ENCODE measurements around the gene REX1BD.

REX1BD gene

GRCh38 chr19:18618236-18618635, 29.6 kb downstream of the REX1BD start:
- no peak for DNase-seq

DNA sequence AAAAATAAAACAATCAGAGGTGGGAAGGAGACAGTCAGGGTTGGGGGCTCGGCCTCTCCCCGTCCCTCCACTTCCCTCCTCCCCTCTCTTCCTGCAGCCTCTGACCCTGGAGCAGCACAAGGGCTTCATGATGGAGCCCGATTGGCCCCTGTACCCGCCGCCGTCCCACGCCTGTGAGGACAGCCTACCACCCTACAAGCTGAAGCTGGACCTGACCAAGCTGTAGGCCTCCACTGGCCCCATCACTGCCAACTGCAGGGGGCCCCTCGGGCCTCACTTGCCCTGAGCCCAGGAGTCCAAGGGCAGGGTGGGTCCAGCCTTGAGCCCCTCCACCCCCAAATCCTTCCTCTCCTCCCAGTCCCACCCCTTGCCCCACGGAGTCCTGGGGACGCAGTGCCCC, 31.7 kb downstream of the REX1BD start:
- DNase-seq, result no peak

DNA sequence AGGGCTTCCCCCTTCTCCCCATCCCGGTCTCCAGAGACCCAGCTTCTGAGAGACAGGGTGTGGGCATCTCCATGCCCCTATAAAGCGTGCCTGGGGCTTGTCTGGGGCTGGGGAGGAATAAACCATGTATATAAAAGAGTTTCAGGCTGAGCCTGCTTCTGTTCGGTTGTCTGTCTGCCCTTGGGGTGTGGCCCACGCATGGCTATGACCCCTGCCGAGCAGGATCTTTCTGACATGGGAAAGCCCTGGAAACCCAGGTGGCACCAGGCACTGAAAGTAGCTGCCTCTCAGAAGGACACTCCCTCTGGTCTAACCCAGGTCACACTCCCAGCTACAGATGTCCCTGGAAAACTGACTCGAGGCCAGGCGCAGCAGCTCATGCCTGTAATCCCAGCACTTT, 32.3 kb downstream of the REX1BD start:
- no peak for DNase-seq

DNA sequence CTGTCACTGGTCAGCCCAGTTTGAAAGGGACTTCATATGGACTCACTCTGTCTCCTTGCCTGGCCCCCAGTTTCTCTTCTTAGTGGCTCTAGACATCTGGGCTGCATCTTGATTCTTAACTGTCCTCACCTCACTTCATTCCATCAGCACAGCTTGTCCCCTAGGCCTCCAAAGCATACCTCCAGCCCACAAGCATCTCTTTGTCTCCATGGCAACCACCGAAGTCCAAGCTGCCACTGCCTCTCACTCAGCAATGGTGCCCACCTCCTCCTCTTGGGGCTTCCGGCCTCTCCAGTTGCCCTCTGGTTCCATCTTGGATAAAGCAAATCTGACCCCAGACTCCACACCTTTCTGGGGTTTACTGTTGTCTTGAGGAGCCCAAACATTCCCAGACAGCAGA, 38.3 kb downstream of the REX1BD start:
- no peak for DNase-seq

DNA sequence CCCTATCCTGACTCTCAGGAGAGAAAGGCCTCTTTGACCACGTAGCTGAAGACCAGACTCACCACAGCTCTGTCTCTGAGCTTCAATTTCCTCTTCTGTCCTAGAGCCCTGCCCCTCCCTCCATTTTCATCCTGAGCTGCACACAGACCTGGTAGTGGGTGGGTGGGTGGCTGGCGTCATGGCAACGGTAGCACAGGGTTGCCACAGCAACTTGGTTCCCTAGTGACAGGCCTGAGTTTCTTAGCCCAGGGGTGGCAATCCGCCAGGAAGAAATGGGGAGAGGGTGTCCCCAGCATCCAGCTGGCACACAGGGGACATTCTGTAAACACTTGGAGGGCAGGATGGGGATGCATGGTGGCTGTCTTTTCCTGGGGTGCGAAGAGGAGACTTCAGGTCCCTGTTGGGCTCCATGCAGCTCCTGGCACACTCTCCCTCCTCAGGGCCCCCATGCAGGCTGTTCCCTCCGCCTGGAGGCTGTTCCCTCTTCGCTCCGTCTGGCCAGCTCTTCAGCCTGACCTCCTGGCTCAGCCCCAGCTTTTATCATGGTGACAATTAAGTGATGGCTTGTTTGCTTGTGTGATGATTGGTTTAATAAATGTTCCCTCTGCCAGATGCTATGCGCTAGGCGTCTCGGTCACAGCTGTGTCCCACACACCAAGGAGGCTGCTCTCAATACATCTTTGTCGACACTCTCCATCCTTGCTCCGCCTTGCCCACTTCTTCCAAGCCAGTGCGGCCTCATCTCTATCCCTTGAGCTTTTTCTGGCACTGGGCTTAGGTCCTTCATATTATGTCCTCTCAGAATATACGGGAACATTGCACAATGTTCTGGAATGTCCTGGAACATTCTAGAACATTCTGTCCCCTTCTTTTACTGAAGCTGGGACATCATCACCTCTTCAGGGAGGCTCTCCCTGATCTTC, 40.8 kb downstream of the REX1BD start:
- no peak for DNase-seq

DNA sequence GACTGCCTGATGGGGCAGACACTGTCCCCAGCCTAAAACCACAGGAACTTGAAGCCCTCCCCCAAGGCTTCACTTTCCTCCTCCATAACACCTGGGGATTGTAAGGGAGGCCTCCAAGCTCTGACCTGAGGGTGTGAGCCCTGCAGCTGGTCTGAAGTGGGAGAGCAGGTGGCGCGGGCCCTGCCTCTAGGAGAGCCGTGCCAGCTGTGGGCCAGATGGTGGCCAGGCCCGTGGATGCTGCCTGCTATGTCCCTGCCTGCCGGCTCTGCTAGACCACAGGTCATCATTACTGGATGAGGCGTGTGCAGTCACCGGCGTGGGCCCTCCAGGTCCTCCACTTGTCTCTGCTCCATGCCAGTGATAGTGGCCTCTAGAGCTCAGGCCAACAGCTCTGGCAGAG, 44.7 kb downstream of the REX1BD start:
- DNase-seq, result no peak

DNA sequence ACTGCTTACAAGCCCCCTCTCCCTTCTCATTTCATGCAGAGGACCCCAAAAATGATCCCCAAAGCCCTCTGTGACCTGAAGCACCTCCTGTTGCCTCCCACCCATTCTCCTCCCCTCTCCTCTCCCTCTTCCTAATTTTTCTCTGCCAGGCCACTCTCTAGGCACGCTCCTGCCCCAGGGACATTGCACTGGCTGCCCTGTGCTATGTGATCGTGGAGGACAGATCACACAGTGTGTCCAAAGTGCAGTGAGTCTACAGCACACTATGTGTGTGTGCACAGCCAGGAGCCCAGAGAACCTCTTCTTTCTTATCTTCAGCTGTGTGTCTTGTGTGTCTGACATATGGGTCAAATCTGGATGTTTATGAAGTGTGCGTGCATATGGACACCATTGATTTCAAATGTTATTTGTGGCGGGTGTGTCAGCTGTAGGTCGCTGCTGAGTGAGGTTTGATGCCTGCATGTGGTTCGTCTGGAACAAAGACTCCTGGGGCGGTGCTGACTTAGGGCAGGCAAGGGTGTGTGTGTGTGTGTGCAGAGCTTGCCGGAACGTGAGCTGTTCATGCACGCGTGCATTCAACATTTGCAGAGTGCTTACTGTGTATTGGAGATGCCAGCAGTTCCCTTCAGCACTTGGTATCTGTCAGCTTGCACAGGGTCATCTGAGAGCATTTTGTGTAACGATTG, 46.2 kb downstream of the REX1BD start:
- DNase-seq, result no peak

DNA sequence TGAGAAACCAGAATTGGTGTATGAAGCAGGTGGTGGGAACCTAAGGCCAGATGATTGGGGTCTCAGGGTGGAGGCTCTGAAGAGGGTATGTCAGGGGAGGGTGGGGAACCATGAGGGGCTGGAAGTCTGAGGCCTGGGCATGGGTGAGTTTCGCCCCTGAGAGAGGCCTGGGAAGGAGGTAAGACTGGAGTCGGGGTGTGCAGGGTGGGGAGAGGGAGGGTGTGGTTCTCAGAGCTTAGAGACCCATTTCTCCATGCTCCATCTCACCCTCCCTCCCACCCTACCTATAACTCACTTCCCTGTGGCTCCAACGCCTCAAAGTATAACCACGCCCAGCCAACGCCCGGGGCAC, 47.2 kb downstream of the REX1BD start:
- DNase-seq, result no peak

GRCh38 chr19:18636183-18636968, 47.8 kb downstream of the REX1BD start:
- DNase-seq, result peak; percentile 99

- no peak for DNase-seq
Observed at GRCh38 chr19:18636969-18637629, 48.5 kb downstream of the REX1BD start, which contains the start of gene KLHL26. Gene KLHL26, plus strand, starts transcription at chr19:18637028. Its CDS starts 27 bp downstream, at chr19:18637055.

GRCh38 chr19:18637673-18638630, 49.4 kb downstream of the REX1BD start:
- DNase-seq, result no peak

DNA sequence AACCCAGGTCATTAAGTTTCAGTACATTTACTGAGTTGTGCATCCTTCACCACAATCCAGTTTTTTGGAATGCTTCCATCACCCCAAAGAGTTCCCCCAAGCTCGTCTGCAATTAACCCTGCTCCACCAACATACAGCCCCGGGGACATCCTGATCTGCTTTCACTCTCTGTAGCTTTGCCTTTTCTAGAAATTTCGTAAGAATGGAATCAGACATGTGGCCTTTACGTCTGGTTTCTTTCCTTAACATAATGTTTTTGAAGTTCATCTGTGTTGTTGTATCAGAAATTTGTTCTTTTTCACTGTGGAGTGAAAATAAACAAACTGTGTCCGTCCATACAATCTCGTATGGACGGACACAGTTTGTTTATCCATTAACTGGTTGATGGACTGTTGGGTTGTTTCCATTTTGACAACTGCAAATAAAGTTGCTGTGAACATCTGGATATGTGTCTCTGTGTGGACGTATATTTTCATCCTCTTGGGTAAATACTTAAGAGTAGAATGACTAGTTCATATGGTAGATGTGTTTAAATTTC, 51.2 kb downstream of the REX1BD start:
- no peak for DNase-seq

Data from effector CD8-positive, alpha-beta T cell (primary cell).